ENCODE data around the gene GRM7.

GRM7 gene

DNA sequence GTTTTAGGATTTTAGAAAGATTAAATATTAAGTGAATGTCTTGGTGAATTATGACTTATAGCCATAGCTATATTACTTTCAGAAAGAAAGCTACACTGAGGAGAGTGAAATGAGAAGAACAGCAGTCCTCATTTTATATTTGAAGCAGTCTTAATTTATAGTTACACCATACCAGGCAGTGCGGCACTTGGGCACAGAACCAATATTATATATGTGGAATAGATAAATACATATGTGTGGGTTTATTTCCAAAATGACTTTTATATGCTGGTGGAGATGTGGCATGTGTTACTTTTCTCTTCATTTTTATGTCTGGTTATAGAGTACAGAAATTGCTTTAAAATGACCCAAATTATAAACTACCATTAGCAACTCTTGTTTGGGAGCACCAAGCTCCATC, 759.5 kb downstream of the GRM7 start:
- no peak overlapping the region for H3K4me3 ChIP-seq (ENCODE audit: low read depth in 1 of 2, low read length in 1 of 2)
- H3K9me3 ChIP-seq: no peaks in the 10 kb centered on the region
- no peak overlapping the region for H3K27ac ChIP-seq
- no peaks in the 10 kb centered on the region for H3K27me3 ChIP-seq
- TF ChIP-seq, protein P1, sequence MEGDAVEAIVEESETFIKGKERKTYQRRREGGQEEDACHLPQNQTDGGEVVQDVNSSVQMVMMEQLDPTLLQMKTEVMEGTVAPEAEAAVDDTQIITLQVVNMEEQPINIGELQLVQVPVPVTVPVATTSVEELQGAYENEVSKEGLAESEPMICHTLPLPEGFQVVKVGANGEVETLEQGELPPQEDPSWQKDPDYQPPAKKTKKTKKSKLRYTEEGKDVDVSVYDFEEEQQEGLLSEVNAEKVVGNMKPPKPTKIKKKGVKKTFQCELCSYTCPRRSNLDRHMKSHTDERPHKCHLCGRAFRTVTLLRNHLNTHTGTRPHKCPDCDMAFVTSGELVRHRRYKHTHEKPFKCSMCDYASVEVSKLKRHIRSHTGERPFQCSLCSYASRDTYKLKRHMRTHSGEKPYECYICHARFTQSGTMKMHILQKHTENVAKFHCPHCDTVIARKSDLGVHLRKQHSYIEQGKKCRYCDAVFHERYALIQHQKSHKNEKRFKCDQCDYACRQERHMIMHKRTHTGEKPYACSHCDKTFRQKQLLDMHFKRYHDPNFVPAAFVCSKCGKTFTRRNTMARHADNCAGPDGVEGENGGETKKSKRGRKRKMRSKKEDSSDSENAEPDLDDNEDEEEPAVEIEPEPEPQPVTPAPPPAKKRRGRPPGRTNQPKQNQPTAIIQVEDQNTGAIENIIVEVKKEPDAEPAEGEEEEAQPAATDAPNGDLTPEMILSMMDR (IDR thresholded peaks at IDR 0.05): no peak
- no peaks in the 10 kb centered on the region for H3K4me1 ChIP-seq (ENCODE audit: control insufficient read depth in 1 of 2, insufficient read depth in 1 of 2, low read depth in 1 of 2, low read length in 1 of 2)
- H3K36me3 ChIP-seq: no peaks in the 10 kb centered on the region

DNA sequence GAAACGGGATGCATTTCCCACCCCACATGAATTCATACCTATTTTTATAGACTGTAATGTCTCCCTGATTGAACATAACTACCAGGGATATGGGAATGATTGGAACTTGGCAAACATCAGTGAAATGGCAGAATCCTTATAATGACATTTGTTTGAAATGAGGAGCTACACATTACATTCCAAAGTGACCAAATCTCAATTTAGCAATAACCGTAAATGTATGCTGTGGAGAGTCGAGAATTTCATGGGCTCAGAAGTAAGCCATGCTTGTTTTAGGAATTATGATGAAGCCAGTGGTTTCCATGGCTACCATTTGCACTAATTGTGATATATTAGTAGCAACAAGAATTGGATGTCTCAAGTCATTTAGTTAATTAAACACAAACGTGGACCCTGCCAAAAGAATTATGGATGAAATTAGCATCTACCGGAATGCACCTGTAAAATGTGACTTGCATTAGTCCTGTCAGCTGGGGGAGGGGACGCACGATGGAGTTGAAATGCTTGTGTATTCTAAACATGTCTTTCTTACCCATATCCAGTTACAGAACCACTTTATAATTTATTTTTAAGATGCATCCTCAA, 760.2 kb downstream of the GRM7 start:
- TF ChIP-seq, protein P1 (IDR thresholded peaks at IDR 0.05): no peak
- H3K4me1 ChIP-seq (ENCODE audit: control insufficient read depth in 1 of 2, insufficient read depth in 1 of 2, low read depth in 1 of 2, low read length in 1 of 2): no peaks in the 10 kb centered on the region
- H3K36me3 ChIP-seq: no peaks in the 10 kb centered on the region
- H3K27me3 ChIP-seq: no peaks in the 10 kb centered on the region
- no peak overlapping the region for H3K4me3 ChIP-seq (ENCODE audit: low read depth in 1 of 2, low read length in 1 of 2)
- no peaks in the 10 kb centered on the region for H3K9me3 ChIP-seq
- no peak overlapping the region for H3K27ac ChIP-seq

DNA sequence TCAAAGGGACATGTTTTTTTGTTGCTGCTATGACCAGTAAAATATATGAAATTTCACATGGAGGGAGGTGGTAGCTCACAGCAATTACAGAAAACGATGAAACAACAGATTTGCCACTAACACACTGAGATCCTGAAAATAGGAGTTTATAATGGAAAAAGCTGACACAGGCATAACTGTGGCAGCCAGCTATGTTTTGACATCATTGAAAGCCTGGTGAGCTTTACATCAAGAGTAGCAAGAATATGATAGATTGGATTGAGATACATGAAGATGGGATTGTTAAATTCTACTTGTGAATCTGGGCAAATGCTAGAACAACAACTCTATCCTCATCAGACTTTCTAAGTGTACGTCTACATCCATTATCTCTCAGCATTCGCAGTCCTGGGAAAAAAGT, 760.7 kb downstream of the GRM7 start:
- TF ChIP-seq, protein P1 (IDR thresholded peaks at IDR 0.05): no peak
- Histone ChIP-seq H3K27me3 (no peaks in the 10 kb centered on the region), H3K4me1 (ENCODE audit: control insufficient read depth in 1 of 2, insufficient read depth in 1 of 2, low read depth in 1 of 2, low read length in 1 of 2) (no peaks in the 10 kb centered on the region), H3K9me3 (no peaks in the 10 kb centered on the region), H3K4me3 (ENCODE audit: low read depth in 1 of 2, low read length in 1 of 2) (no peak overlapping the region), H3K27ac (no peak overlapping the region), H3K36me3 (no peaks in the 10 kb centered on the region)

DNA sequence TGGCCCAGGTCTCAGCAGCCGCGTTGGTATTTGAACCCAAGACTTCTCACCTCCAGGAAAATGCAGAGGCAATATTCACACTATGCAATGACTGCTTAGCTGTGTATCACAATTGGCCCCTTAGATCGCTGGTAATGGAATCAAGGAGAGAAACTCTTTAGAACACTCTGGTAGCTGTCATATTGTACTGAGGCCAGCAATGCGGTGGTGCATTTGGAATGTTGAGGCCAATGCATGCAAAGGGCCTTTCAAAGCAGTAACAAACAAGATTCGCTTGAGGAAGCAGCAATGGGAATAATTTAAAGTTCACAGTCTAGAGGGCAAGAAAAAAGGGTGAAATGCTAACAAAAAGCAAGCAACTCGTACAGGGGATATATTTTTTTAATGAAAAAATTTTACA, 764.1 kb downstream of the GRM7 start:
- Histone ChIP-seq H3K9me3 (no peaks in the 10 kb centered on the region), H3K36me3 (no peaks in the 10 kb centered on the region), H3K27ac (no peak overlapping the region), H3K4me3 (ENCODE audit: low read depth in 1 of 2, low read length in 1 of 2) (no peak overlapping the region), H3K27me3 (no peaks in the 10 kb centered on the region), H3K4me1 (ENCODE audit: control insufficient read depth in 1 of 2, insufficient read depth in 1 of 2, low read depth in 1 of 2, low read length in 1 of 2) (no peaks in the 10 kb centered on the region)
- TF ChIP-seq, protein P1 (IDR thresholded peaks at IDR 0.05): no peak

DNA sequence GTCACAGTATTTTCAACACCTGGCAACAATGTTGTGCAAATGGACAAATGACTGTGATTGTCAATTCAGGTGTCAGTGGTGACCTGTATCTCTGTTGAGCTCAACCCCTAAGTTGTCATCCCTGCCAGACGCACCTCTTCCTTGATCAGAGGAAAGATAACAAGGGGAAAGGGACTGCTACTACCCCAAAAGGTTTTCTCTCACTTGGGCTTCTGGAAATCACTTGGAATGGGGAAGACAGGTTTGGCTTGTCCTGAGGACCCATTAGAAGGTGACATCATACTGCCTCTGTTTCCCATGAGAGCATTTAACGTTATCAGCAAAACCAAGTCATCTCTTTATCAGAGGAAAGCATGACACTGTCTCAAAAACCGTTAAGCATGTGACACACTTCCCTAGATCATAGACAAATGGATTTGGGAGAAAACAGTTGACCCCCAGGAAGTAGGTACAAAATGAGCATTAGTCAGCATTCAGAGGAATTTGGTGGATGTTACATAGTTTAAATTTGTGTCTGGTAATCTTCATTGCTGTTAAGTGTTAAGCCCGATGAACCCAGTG, 769.5 kb downstream of the GRM7 start:
- Histone ChIP-seq H3K4me3 (ENCODE audit: low read depth in 1 of 2, low read length in 1 of 2) (no peak overlapping the region), H3K4me1 (ENCODE audit: control insufficient read depth in 1 of 2, insufficient read depth in 1 of 2, low read depth in 1 of 2, low read length in 1 of 2) (no peaks in the 10 kb centered on the region), H3K9me3 (no peaks in the 10 kb centered on the region), H3K27ac (no peak overlapping the region), H3K27me3 (no peaks in the 10 kb centered on the region), H3K36me3 (no peaks in the 10 kb centered on the region)
- TF ChIP-seq, protein P1 (IDR thresholded peaks at IDR 0.05): no peak

Measured in neutrophil (primary cell).